Calu3 (cell line): ENCODE measurements around the gene SLC27A1. TPM values are rescaled to one million over a fixed set of nuclear protein-coding genes. Genes with fewer than 3 reads are reported as not detected.

Experiments used
- BruUV-seq: library from RNA; stranded (reverse); fragments of 400-500 nt; replicated peaks from 2 replicates; lab custom pipeline; 2021; lab: Mats Ljungman, UMichigan
- CTCF ChIA-PET: fragments of 300-600 bp; sonication (Branson Sonifier 250); formaldehyde crosslinking; loops from one replicate; lab custom pipeline; 2022; ENCODE audit warnings: antibody characterized with exemption; lab: Charles Lee
- DNase-seq: peaks from one replicate; pipeline ENCODE4 v3.0.0; 2022
- H3K27ac Mint-ChIP-seq: one replicate; pipeline ENCODE4 v1.8.0; 2022; ENCODE audit warnings: mixed read lengths; ENCODE audit not compliant: unreplicated experiment
- H3K27me3 Mint-ChIP-seq: one replicate; pipeline ENCODE4 v1.8.0; 2022; ENCODE audit warnings: mixed read lengths; ENCODE audit not compliant: unreplicated experiment
- H3K36me3 Mint-ChIP-seq: one replicate; pipeline ENCODE4 v1.8.0; 2022; ENCODE audit warnings: mild to moderate bottlenecking, moderate library complexity, mixed read lengths; ENCODE audit not compliant: insufficient read depth, unreplicated experiment
- H3K4me1 Mint-ChIP-seq: one replicate; pipeline ENCODE4 v1.8.0; 2022; ENCODE audit warnings: mild to moderate bottlenecking, low read depth, mixed read lengths; ENCODE audit not compliant: unreplicated experiment
- H3K4me3 Mint-ChIP-seq: one replicate; pipeline ENCODE4 v1.8.0; 2022; ENCODE audit warnings: mild to moderate bottlenecking, low read depth, moderate library complexity, mixed read lengths; ENCODE audit not compliant: unreplicated experiment
- H3K9me3 Mint-ChIP-seq: one replicate; pipeline ENCODE4 v1.8.0; 2022; ENCODE audit warnings: low read depth, mixed read lengths; ENCODE audit not compliant: unreplicated experiment
- intact Hi-C: fragments of 100-400 bp; cut with micrococcal nuclease; formaldehyde crosslinking; loops from one replicate; pipeline ENCODE4 v1.10.0; 2022; ENCODE audit not compliant: unreplicated experiment
- total RNA-seq: library from RNA; stranded (reverse); gene quantifications from 2 replicates; pipeline ENCODE4 v1.2.3, GENCODE V29; 2022
- TF ChIP-seq, protein P1 (sequence below): fragments of 200-600 bp; IDR thresholded peaks from one replicate; pipeline ENCODE4 v1.8.0; 2022; ENCODE audit warnings: antibody characterized with exemption; ENCODE audit not compliant: unreplicated experiment

SLC27A1 gene
- total RNA-seq, 1 experiment from 2014 or later: 42.5 TPM

DNA sequence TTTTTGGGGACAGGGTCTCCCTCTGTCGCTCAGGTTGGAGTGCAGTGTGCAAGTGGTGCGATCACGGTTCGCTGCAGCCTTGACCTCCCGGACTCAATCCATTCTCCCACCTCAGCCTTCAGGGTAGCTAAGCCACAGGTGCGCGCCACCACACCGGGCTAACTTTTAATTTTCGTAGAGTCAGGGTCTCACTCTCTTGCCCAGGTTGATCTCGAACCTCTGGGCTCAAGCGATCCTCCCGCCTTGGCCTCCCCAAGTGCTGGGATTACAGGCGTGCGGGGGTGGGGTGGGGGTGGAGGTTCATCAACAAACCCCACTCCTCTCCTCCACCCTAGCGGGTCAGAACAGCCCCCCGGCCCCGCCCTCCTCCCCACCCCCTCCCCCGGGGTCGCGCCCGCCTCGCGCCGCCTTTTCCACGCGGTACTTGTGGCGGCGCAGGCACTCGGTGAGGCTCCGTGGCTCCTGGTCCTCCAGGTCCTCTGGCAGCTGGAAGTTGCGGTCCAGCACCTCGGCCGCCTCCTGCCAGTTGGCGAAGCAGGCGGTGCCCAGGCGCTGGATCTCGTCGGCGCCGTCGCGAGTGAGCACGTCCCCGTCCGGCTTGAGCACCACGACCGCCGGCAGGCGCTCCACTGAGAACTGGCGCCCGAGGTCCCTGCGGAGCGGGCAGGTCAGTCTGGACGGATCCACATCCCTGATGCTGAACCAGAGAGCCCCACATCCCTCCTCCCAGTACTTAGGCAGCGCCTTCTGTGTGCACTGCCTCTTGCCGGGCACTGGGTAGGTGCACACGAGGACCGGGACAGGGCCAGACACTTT is 14.8 kb upstream of the SLC27A1 start:
- Mint-ChIP-seq H3K27ac (no peak overlapping the region), H3K4me1 (no peaks in the 10 kb centered on the region), H3K4me3 (no peak overlapping the region), H3K27me3 (peaks cover 30% of the 10 kb centered on the region), H3K36me3 (no peaks in the 10 kb centered on the region), H3K9me3 (no peaks in the 10 kb centered on the region)
- TF ChIP-seq, protein P1, sequence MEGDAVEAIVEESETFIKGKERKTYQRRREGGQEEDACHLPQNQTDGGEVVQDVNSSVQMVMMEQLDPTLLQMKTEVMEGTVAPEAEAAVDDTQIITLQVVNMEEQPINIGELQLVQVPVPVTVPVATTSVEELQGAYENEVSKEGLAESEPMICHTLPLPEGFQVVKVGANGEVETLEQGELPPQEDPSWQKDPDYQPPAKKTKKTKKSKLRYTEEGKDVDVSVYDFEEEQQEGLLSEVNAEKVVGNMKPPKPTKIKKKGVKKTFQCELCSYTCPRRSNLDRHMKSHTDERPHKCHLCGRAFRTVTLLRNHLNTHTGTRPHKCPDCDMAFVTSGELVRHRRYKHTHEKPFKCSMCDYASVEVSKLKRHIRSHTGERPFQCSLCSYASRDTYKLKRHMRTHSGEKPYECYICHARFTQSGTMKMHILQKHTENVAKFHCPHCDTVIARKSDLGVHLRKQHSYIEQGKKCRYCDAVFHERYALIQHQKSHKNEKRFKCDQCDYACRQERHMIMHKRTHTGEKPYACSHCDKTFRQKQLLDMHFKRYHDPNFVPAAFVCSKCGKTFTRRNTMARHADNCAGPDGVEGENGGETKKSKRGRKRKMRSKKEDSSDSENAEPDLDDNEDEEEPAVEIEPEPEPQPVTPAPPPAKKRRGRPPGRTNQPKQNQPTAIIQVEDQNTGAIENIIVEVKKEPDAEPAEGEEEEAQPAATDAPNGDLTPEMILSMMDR: no peak
- CTCF ChIA-PET: interaction anchor here (0.6 kb wide), 1 partner anchor 11 kb away, joined by 5 read pairs; no protein-coding TSS in a partner anchor
- intact Hi-C loops: no loop called here
- no TSS peak for BruUV-seq
- no peak for DNase-seq

DNA sequence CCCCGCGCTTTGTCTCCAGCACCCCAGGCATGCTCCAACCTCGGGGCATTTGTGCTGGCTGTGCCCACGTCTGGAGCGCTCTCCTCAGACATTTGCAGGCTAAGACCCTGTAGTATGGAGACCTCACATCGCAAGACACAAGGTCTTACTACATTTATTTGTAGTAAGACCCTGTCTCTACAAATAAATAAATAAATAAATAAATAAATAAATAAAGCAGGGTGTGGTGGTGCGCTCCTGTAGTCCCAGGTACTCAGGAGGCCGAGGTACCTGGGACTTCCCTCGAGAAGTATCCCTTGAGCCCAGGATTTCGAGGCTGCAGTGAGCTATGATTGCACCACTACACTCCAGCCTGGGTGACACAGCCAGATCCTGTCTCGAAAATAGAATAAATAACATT is 14.2 kb upstream of the SLC27A1 start:
- Mint-ChIP-seq H3K4me3 (no peak overlapping the region), H3K4me1 (no peaks in the 10 kb centered on the region), H3K36me3 (no peaks in the 10 kb centered on the region), H3K9me3 (no peaks in the 10 kb centered on the region), H3K27me3 (peaks cover 30% of the 10 kb centered on the region), H3K27ac (no peak overlapping the region)
- CTCF ChIA-PET: interaction anchor here (0.6 kb wide), 1 partner anchor 10 kb away, joined by 5 read pairs; no protein-coding TSS in a partner anchor
- no TSS peak for BruUV-seq
- no peak for DNase-seq
- intact Hi-C loops: no loop called here
- TF ChIP-seq, protein P1: no peak

DNA sequence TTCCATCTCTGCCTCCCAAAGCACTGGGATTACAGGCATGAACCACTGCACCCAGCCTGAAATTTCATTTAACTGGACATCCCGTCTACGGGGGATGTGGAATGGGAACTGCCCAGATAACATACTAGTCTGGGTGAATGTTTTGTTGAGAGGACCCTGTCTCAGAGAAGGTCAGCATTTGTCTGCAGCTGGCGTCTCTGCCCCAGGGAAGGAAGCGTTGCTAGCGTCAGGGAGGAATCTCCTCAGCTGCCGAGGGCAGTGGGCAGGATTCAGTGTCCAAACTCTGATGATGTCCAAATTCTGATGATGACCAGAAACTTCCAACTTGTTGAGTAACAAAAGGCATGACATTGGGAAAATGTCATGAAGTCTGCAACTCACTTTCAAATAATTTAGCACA is 12.7 kb upstream of the SLC27A1 start:
- H3K27me3 Mint-ChIP-seq: peaks cover 30% of the 10 kb centered on the region
- intact Hi-C loops: no loop called here
- no peaks in the 10 kb centered on the region for H3K4me1 Mint-ChIP-seq
- H3K9me3 Mint-ChIP-seq: no peaks in the 10 kb centered on the region
- no TSS peak for BruUV-seq
- no peak overlapping the region for H3K27ac Mint-ChIP-seq
- TF ChIP-seq, protein P1: no peak
- DNase-seq: no peak
- H3K36me3 Mint-ChIP-seq: no peaks in the 10 kb centered on the region
- CTCF ChIA-PET: interaction anchor here (0.6 kb wide), 1 partner anchor 229 kb away, joined by 3 read pairs; no protein-coding TSS in a partner anchor
- H3K4me3 Mint-ChIP-seq: no peak overlapping the region

DNA sequence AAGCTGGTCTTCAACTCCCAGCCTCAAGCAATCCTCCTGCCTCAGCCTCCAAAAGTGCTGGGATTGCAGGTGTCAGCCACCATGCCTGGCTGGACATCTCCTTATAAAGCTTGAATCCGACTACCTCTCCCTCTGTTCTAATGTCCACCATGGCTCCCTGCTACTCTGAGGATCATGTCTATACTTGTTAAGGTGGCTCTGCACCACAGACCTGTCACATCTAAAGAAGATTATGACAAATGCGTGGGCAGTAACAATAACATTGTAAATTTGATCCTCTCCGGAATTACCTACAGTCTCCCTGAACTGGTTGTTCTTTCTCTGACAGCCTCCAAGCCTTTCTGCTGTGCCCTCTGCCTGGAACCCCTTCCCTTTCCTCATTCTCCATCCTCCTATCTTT is 11.4 kb upstream of the SLC27A1 start:
- BruUV-seq: no TSS peak
- Mint-ChIP-seq H3K4me1 (no peaks in the 10 kb centered on the region), H3K36me3 (no peaks in the 10 kb centered on the region), H3K4me3 (no peak overlapping the region), H3K27ac (no peak overlapping the region), H3K27me3 (peaks cover 30% of the 10 kb centered on the region), H3K9me3 (no peaks in the 10 kb centered on the region)
- CTCF ChIA-PET: no interaction called here
- TF ChIP-seq, protein P1: no peak
- no peak for DNase-seq
- intact Hi-C loops: no loop called here
